Measurements from ENCODE around the gene COL7A1. TPM values are rescaled to one million over a fixed set of nuclear protein-coding genes. Genes with fewer than 3 reads are reported as not detected.

COL7A1 gene
- total and polyA plus RNA-seq, 2 experiments from 2014 or later, result 4.0 to 7.9 TPM

GRCh38 chr3:48641396-48641795 lies 46.3 kb upstream of the COL7A1 start:
- no peak for ATAC-seq
- no peak overlapping the region for H3K4me3 ChIP-seq
- no peaks in the 10 kb centered on the region for H4K20me1 ChIP-seq (replicated peaks; ENCODE audit: insufficient read depth)
- no peaks in the 10 kb centered on the region for H3K9me2 ChIP-seq (ENCODE audit: insufficient read depth)
- DNase-seq (ENCODE audit: low spot score), result no peak
- Mint-ChIP-seq H3K27me3 (ENCODE audit: insufficient read depth, low read depth, poor library complexity) (peaks cover 17% of the 10 kb centered on the region), H3K27ac (no peak overlapping the region), H3K36me3 (ENCODE audit: low read depth) (peaks cover 38% of the 10 kb centered on the region), H3K4me1 (peaks cover 20% of the 10 kb centered on the region), H3K4me3 (no peak overlapping the region), H3K9me3 (no peaks in the 10 kb centered on the region)
- no peaks in the 10 kb centered on the region; the same call in 1 of the 2 replicates for H3K36me3 ChIP-seq (ENCODE audit: insufficient read depth)
- H2AFZ ChIP-seq, result no peak overlapping the region
- H3K27me3 ChIP-seq (ENCODE audit: insufficient read depth), result no peaks in the 10 kb centered on the region
- H3F3A ChIP-seq (replicated peaks; ENCODE audit: low read depth), result no peaks in the 10 kb centered on the region; the same call in 1 of the 2 replicates
- H3K4me1 ChIP-seq (ENCODE audit: insufficient read depth), result peaks cover 9% of the 10 kb centered on the region
- H3K4me2 ChIP-seq, result no peak overlapping the region
- no peaks in the 10 kb centered on the region for H3K79me2 ChIP-seq (replicated peaks; ENCODE audit: insufficient read depth)
- TF ChIP-seq, protein P1, sequence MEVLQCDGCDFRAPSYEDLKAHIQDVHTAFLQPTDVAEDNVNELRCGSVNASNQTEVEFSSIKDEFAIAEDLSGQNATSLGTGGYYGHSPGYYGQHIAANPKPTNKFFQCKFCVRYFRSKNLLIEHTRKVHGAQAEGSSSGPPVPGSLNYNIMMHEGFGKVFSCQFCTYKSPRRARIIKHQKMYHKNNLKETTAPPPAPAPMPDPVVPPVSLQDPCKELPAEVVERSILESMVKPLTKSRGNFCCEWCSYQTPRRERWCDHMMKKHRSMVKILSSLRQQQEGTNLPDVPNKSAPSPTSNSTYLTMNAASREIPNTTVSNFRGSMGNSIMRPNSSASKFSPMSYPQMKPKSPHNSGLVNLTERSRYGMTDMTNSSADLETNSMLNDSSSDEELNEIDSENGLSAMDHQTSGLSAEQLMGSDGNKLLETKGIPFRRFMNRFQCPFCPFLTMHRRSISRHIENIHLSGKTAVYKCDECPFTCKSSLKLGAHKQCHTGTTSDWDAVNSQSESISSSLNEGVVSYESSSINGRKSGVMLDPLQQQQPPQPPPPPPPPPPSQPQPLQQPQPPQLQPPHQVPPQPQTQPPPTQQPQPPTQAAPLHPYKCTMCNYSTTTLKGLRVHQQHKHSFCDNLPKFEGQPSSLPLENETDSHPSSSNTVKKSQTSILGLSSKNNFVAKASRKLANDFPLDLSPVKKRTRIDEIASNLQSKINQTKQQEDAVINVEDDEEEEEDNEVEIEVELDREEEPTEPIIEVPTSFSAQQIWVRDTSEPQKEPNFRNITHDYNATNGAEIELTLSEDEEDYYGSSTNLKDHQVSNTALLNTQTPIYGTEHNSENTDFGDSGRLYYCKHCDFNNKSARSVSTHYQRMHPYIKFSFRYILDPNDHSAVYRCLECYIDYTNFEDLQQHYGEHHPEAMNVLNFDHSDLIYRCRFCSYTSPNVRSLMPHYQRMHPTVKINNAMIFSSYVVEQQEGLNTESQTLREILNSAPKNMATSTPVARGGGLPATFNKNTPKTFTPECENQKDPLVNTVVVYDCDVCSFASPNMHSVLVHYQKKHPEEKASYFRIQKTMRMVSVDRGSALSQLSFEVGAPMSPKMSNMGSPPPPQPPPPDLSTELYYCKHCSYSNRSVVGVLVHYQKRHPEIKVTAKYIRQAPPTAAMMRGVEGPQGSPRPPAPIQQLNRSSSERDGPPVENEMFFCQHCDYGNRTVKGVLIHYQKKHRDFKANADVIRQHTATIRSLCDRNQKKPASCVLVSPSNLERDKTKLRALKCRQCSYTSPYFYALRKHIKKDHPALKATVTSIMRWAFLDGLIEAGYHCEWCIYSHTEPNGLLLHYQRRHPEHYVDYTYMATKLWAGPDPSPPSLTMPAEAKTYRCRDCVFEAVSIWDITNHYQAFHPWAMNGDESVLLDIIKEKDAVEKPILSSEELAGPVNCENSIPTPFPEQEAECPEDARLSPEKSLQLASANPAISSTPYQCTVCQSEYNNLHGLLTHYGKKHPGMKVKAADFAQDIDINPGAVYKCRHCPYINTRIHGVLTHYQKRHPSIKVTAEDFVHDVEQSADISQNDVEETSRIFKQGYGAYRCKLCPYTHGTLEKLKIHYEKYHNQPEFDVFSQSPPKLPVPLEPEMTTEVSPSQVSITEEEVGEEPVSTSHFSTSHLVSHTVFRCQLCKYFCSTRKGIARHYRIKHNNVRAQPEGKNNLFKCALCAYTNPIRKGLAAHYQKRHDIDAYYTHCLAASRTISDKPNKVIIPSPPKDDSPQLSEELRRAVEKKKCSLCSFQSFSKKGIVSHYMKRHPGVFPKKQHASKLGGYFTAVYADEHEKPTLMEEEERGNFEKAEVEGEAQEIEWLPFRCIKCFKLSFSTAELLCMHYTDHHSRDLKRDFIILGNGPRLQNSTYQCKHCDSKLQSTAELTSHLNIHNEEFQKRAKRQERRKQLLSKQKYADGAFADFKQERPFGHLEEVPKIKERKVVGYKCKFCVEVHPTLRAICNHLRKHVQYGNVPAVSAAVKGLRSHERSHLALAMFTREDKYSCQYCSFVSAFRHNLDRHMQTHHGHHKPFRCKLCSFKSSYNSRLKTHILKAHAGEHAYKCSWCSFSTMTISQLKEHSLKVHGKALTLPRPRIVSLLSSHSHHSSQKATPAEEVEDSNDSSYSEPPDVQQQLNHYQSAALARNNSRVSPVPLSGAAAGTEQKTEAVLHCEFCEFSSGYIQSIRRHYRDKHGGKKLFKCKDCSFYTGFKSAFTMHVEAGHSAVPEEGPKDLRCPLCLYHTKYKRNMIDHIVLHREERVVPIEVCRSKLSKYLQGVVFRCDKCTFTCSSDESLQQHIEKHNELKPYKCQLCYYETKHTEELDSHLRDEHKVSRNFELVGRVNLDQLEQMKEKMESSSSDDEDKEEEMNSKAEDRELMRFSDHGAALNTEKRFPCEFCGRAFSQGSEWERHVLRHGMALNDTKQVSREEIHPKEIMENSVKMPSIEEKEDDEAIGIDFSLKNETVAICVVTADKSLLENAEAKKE (CRISPR knock-in tag; IDR thresholded peaks at IDR 0.05), result no peak
- TF ChIP-seq EZH2phosphoT487 (IDR thresholded peaks at IDR 0.05; ENCODE audit: unreplicated experiment), result no peak
- no peak for TF ChIP-seq REST (IDR thresholded peaks at IDR 0.05; ENCODE audit: unreplicated experiment)
- no peak for TF ChIP-seq EZH2 (IDR thresholded peaks at IDR 0.05; ENCODE audit: low read depth, unreplicated experiment)
- TF ChIP-seq STAT1 (IDR thresholded peaks at IDR 0.05; ENCODE audit: unreplicated experiment), result no peak
- no peak for TF ChIP-seq JUNB (IDR thresholded peaks at IDR 0.05; ENCODE audit: unreplicated experiment)
- TF ChIP-seq NANOG (IDR thresholded peaks at IDR 0.05; ENCODE audit: borderline replicate concordance), result no peak
- TF ChIP-seq, protein P2, sequence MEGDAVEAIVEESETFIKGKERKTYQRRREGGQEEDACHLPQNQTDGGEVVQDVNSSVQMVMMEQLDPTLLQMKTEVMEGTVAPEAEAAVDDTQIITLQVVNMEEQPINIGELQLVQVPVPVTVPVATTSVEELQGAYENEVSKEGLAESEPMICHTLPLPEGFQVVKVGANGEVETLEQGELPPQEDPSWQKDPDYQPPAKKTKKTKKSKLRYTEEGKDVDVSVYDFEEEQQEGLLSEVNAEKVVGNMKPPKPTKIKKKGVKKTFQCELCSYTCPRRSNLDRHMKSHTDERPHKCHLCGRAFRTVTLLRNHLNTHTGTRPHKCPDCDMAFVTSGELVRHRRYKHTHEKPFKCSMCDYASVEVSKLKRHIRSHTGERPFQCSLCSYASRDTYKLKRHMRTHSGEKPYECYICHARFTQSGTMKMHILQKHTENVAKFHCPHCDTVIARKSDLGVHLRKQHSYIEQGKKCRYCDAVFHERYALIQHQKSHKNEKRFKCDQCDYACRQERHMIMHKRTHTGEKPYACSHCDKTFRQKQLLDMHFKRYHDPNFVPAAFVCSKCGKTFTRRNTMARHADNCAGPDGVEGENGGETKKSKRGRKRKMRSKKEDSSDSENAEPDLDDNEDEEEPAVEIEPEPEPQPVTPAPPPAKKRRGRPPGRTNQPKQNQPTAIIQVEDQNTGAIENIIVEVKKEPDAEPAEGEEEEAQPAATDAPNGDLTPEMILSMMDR (conservative IDR thresholded peaks at IDR 0.05; ENCODE audit: low read depth in 2 of 2), result no peak
- no peak overlapping the region for H3K27ac ChIP-seq (ENCODE audit: low read depth)
